Left lung (tissue), 10 donors: ENCODE results near the gene LRP5. TPM values are rescaled to one million over a fixed set of nuclear protein-coding genes. Genes with fewer than 3 reads are reported as not detected.
A peak's percentile ranks its signal among the peaks of the same experiment; 100 is the strongest.

ENCODE experiments used
- ATAC-seq: fragments of 200-7000 bp; cut with Tn5 transposase; one replicate; pipeline ENCODE4 v1.9.1; 2020; ENCODE audit warnings: moderate library complexity
- DNase-seq, 4 donors: peaks; one replicate each; pipeline ENCODE4 v3.0.0-alpha.2; 2013 to 2020
- H3K27ac ChIP-seq, 2 donors: fragments of 200-600 bp; sonication (generic) in 1 of 2; one replicate each; pipeline versions ENCODE4 v1.5.0 to v1.8.0; 2020 to 2021
- H3K27me3 ChIP-seq, 2 donors: fragments of 200-600 bp; sonication (generic) in 1 of 2; one replicate each; pipeline versions ENCODE4 v1.5.0 to v1.8.0; 2020 to 2021
- H3K36me3 ChIP-seq, 2 donors: fragments of 200-600 bp; sonication (generic) in 1 of 2; one replicate each; pipeline versions ENCODE4 v1.5.0 to v1.8.0; 2020 to 2021
- H3K4me1 ChIP-seq, 2 donors: fragments of 200-600 bp; one replicate each; pipeline ENCODE4 v1.8.0; 2021
- H3K4me3 ChIP-seq, 2 donors: fragments of 200-600 bp; sonication (generic) in 1 of 2; one replicate each; pipeline versions ENCODE4 v1.5.0 to v1.8.0; 2020 to 2021; ENCODE audit warnings: mild to moderate bottlenecking in 1 of 2
- H3K9me3 ChIP-seq, 2 donors: fragments of 200-600 bp; sonication (generic) in 1 of 2; one replicate each; pipeline versions ENCODE4 v1.5.0 to v1.8.0; 2020 to 2021
- intact Hi-C, 2 donors: fragments of 100-400 bp; cut with DNase I; formaldehyde crosslinking; loops; one replicate each; pipeline versions ENCODE4 v1.11.2 to v1.14.2; 2022
- polyA plus RNA-seq, 6 donors: library from polyadenylated mRNA; unstranded; fragments of 120-200 nt; gene quantifications; one replicate each; pipeline ENCODE4 v1.2.1, GENCODE V29; 2013; ENCODE audit not compliant: insufficient read length in 6 of 6
- total RNA-seq, 2 donors: library from RNA; stranded (reverse); fragmentation: NEBNext Ultra II Directional; extraction: Animal tissue kit (Norgen Biotek cat#: 25700); gene quantifications; one replicate each; pipeline ENCODE4 v1.2.1, GENCODE V29; 2021
- TF ChIP-seq, protein P1 (sequence below), 2 donors: fragments of 200-600 bp; sonication (generic) in 1 of 2; IDR thresholded peaks; one replicate each; pipeline versions ENCODE4 v1.5.0 to v1.8.0; 2021; ENCODE audit warnings: antibody characterized with exemption in 2 of 2
- donor health status: DM: no; HTN: yes; CAD: no.
- donor health status: DM: no; HTN: no; CAD: no.

LRP5 gene
- total and polyA plus RNA-seq, 8 donors, result 48.9 to 71.9 (median 57.4) TPM

DNA sequence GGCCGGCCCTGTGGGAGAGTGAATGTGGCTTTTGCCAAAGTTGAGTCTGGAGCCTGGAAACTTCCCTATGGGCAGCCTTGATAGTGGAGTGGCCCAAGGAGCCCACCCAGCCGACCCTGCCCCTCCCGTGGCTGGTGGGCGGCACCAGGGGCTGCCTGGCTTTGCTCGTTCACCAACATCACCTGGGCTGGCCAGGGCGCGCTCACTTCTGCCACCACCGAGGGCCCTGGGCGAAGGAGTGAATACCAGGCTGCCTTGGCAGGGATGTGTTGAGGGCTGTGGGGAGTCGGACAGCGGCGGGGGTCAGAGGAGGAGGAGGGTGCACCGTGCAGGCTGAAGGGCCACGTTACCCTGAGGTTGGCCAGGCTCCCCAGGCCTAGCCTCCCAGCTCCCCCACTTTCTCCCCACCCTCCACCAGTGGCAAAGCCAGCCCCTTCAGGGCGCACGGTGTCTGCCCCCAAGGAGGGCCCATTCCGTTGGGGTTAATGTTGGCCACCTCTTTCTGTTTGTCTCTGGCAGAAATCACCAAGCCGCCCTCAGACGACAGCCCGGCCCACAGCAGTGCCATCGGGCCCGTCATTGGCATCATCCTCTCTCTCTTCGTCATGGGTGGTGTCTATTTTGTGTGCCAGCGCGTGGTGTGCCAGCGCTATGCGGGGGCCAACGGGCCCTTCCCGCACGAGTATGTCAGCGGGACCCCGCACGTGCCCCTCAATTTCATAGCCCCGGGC is 125.7 kb downstream of the LRP5 start:
- intact Hi-C loops, result no loop called here
- ATAC-seq, result no peak
- H3K36me3 ChIP-seq, result peaks cover 0 to 30% of the 10 kb centered on the region in 2 donors

GRCh38 chr11:68438658-68439259 is 126.4 kb downstream of the LRP5 start:
- DNase-seq, result no peak
- Histone ChIP-seq H3K27me3 (no peaks in the 10 kb centered on the region), H3K9me3 (no peaks in the 10 kb centered on the region), H3K4me3 (no peak overlapping the region), H3K27ac (no peak overlapping the region), H3K4me1 (peaks cover 9 to 15% of the 10 kb centered on the region in 2 donors), H3K36me3 (peaks cover 0 to 23% of the 10 kb centered on the region in 2 donors)
- TF ChIP-seq, protein P1, sequence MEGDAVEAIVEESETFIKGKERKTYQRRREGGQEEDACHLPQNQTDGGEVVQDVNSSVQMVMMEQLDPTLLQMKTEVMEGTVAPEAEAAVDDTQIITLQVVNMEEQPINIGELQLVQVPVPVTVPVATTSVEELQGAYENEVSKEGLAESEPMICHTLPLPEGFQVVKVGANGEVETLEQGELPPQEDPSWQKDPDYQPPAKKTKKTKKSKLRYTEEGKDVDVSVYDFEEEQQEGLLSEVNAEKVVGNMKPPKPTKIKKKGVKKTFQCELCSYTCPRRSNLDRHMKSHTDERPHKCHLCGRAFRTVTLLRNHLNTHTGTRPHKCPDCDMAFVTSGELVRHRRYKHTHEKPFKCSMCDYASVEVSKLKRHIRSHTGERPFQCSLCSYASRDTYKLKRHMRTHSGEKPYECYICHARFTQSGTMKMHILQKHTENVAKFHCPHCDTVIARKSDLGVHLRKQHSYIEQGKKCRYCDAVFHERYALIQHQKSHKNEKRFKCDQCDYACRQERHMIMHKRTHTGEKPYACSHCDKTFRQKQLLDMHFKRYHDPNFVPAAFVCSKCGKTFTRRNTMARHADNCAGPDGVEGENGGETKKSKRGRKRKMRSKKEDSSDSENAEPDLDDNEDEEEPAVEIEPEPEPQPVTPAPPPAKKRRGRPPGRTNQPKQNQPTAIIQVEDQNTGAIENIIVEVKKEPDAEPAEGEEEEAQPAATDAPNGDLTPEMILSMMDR (IDR thresholded peaks at IDR 0.05), result no peak
- no peak for ATAC-seq
- intact Hi-C loops, result no loop called here

More for the DNA sequence above, 125.7 kb downstream of the LRP5 start:
- H3K27ac ChIP-seq, result peak overlapping the region; percentile 15 to 65
- H3K9me3 ChIP-seq, result no peaks in the 10 kb centered on the region
- TF ChIP-seq, protein P1 (IDR thresholded peaks at IDR 0.05), result no peak
- DNase-seq, result peak in 1 of 4 donors; percentile 79
- peaks cover 9 to 15% of the 10 kb centered on the region in 2 donors for H3K4me1 ChIP-seq
- no peak overlapping the region for H3K4me3 ChIP-seq
- no peaks in the 10 kb centered on the region for H3K27me3 ChIP-seq

DNA sequence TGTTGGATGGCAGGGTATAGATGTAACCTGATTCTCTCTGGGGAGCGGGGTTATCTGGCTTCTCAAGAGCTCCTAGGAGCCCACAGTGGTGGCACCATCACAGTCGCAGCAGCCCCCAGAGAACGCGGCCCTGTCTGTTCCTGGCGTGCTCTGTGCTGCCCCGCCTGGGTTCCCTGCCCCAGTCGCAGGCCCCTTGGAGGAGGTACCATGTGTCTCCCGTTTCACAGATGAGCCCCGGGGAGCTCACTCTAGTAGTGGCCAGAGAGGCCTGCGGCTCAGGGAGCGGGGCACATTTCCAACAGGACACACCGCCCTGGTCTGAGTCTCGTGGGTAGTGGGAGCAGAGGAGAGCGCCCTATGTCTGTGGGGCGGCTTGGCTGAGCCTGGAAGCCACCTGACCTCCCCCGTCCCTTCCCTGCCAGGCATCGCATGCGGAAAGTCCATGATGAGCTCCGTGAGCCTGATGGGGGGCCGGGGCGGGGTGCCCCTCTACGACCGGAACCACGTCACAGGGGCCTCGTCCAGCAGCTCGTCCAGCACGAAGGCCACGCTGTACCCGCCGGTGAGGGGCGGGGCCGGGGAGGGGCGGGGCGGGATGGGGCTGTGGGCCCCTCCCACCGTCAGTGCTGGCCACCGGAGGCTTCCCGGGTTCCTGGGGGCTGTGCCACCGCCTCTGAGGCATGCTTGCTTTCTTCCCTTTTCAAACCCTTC is 127.1 kb downstream of the LRP5 start:
- no peak for ATAC-seq
- intact Hi-C loops, result no loop called here

DNA sequence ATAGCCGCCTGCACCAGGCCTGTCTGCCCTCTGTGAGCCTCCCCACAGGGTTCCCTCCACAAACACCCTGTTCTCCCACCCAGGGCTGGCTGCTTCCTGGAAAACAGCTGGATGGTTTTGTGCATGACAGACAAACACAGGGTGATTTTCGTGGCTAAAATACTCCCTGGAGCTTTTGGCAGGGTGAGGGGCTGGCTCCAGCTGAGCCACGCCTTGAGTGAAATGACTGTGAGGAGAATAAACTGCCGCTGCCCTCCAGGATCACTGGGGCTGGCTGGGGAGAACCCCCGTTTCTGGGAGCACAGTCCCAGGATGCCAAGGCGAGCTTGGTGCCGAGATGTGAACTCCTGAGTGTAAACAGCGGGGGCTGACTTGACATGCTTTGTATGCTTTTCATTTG is 127.8 kb downstream of the LRP5 start:
- intact Hi-C loops, result no loop called here
- no peaks in the 10 kb centered on the region for H3K27me3 ChIP-seq

More for the DNA sequence above, 127.1 kb downstream of the LRP5 start:
- TF ChIP-seq, protein P1 (IDR thresholded peaks at IDR 0.05), result no peak
- H3K9me3 ChIP-seq, result no peaks in the 10 kb centered on the region
- no peaks in the 10 kb centered on the region for H3K27me3 ChIP-seq
- H3K36me3 ChIP-seq, result peaks cover 0 to 16% of the 10 kb centered on the region in 2 donors
- H3K4me1 ChIP-seq, result peaks cover 9 to 15% of the 10 kb centered on the region in 2 donors
- peak in 1 of 4 donors; percentile 66 for DNase-seq
- no peak overlapping the region for H3K4me3 ChIP-seq
- no peak overlapping the region for H3K27ac ChIP-seq

More for the DNA sequence above, 127.8 kb downstream of the LRP5 start:
- peak in 3 of 4 donors; percentile 35 to 67 (median 41) for DNase-seq
- Histone ChIP-seq H3K4me3 (no peak overlapping the region), H3K4me1 (peaks cover 9 to 15% of the 10 kb centered on the region in 2 donors), H3K27ac (no peak overlapping the region), H3K9me3 (no peaks in the 10 kb centered on the region), H3K36me3 (peaks cover 0 to 15% of the 10 kb centered on the region in 2 donors)
- TF ChIP-seq, protein P1 (IDR thresholded peaks at IDR 0.05), result no peak
- ATAC-seq, result no peak
